T-helper 2 cell treated with Interferon-gamma antibody and Interleukin-4, amounts not matched to agents 5 μg/mL and 100 μg/mL, for 36 hours (primary cell): Measurements from ENCODE around the gene KLF17.
"Not testable (repeated sequence)": the region's sequence is repeated elsewhere in the genome, so short reads cannot be mapped to it uniquely, and the experiment has no call there.

Source experiments
- DNase-seq: peaks from one replicate; pipeline ENCODE4 v3.0.0; 2021; ENCODE audit warnings: low spot score
- H3K27ac Mint-ChIP-seq: one replicate; pipeline ENCODE4 v1.8.0; 2021; ENCODE audit warnings: mild to moderate bottlenecking, mixed read lengths
- H3K27me3 Mint-ChIP-seq: one replicate; pipeline ENCODE4 v1.8.0; 2021; ENCODE audit warnings: low read depth, mixed read lengths
- H3K36me3 Mint-ChIP-seq: one replicate; pipeline ENCODE4 v1.8.0; 2021; ENCODE audit warnings: low read depth, mixed read lengths
- H3K4me1 Mint-ChIP-seq: one replicate; pipeline ENCODE4 v1.8.0; 2021; ENCODE audit warnings: low read depth, mixed read lengths
- H3K4me3 Mint-ChIP-seq: one replicate; pipeline ENCODE4 v1.8.0; 2022; ENCODE audit warnings: mild to moderate bottlenecking, moderate library complexity, mixed read lengths
- H3K9me3 Mint-ChIP-seq: one replicate; pipeline ENCODE4 v1.8.0; 2021; ENCODE audit warnings: mixed read lengths

The KLF17 gene

GRCh38 chr1:44119525-44119924, 904 bp downstream of the KLF17 start:
- no peak overlapping the region for H3K4me3 Mint-ChIP-seq
- no peak for DNase-seq
- H3K27me3 Mint-ChIP-seq: peaks cover 17% of the 10 kb centered on the region
- no peaks in the 10 kb centered on the region for H3K36me3 Mint-ChIP-seq
- H3K9me3 Mint-ChIP-seq: no peaks in the 10 kb centered on the region
- no peak overlapping the region for H3K27ac Mint-ChIP-seq
- no peaks in the 10 kb centered on the region for H3K4me1 Mint-ChIP-seq

DNA sequence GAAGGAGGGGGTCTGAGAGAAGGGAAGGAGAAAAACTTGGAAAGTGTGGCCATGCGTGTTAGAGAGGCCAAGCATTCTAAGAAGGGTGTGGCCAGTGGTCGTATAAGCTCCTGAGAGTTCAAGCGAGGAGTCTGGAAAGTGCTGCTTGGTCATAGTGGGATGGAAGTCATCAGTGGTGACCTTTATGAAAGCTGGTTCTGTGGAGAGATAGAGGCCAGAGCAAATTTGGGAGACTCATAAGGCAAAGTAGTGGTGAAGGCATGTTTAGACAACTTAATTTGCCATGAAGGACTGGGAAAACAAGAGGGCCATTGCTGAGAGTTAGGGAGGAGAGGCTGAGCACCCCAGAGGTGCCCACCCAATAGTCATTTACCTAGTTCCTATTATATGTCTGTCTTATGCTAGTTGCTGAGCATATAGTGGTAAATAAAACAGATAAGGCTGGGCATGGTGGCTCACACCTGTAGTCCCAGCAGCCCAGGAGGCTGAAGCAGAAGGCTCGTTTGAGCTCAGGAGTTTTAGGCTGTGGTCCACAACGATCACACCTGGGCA, 1.9 kb downstream of the KLF17 start:
- H3K27ac Mint-ChIP-seq: no peak overlapping the region
- no peaks in the 10 kb centered on the region for H3K9me3 Mint-ChIP-seq
- peaks cover 17% of the 10 kb centered on the region for H3K27me3 Mint-ChIP-seq
- H3K36me3 Mint-ChIP-seq: no peaks in the 10 kb centered on the region
- DNase-seq: no peak
- no peak overlapping the region for H3K4me3 Mint-ChIP-seq
- no peaks in the 10 kb centered on the region for H3K4me1 Mint-ChIP-seq

GRCh38 chr1:44129616-44130500, 11.2 kb downstream of the KLF17 start:
- H3K36me3 Mint-ChIP-seq: no peaks in the 10 kb centered on the region
- no peaks in the 10 kb centered on the region for H3K9me3 Mint-ChIP-seq
- H3K27ac Mint-ChIP-seq: no peak overlapping the region
- H3K4me3 Mint-ChIP-seq: no peak overlapping the region
- DNase-seq: no peak
- H3K4me1 Mint-ChIP-seq: peaks cover 4% of the 10 kb centered on the region
- peaks cover 8% of the 10 kb centered on the region for H3K27me3 Mint-ChIP-seq

DNA sequence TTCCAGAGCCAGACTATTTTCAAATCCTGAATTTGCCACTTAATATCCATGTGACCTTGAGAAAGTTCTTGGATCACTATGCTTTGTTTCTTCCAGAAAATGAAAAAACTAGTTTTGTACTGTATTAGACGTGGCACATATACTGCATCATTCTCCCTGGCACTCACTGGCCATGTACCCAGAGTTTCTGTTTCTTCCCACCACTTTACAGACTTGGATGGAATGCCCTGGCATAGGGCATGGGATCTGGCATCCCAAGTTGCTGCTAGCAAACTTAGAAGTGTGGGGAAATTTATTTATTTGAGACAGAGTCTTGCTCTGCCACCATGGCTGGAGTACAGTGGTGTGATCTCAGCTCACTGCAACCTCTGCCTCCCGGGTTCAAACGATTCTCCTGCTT, 12.8 kb downstream of the KLF17 start:
- Mint-ChIP-seq H3K27ac (no peak overlapping the region), H3K27me3 (peaks cover 10% of the 10 kb centered on the region), H3K4me3 (no peak overlapping the region), H3K4me1 (peaks cover 4% of the 10 kb centered on the region), H3K36me3 (no peaks in the 10 kb centered on the region), H3K9me3 (no peaks in the 10 kb centered on the region)
- DNase-seq: no peak

GRCh38 chr1:44134071-44134920, 15.7 kb downstream of the KLF17 start:
- H3K4me3 Mint-ChIP-seq: no peak overlapping the region
- H3K27me3 Mint-ChIP-seq: peaks cover 4% of the 10 kb centered on the region
- no peaks in the 10 kb centered on the region for H3K4me1 Mint-ChIP-seq
- no peak overlapping the region for H3K27ac Mint-ChIP-seq
- H3K36me3 Mint-ChIP-seq: no peaks in the 10 kb centered on the region
- H3K9me3 Mint-ChIP-seq: no peaks in the 10 kb centered on the region
- DNase-seq: no peak

GRCh38 chr1:44135886-44136285, 17.3 kb downstream of the KLF17 start:
- no peaks in the 10 kb centered on the region for H3K36me3 Mint-ChIP-seq
- no peak overlapping the region for H3K4me3 Mint-ChIP-seq
- H3K4me1 Mint-ChIP-seq: no peaks in the 10 kb centered on the region
- H3K27me3 Mint-ChIP-seq: peaks cover 4% of the 10 kb centered on the region
- DNase-seq: no peak
- no peaks in the 10 kb centered on the region for H3K9me3 Mint-ChIP-seq
- H3K27ac Mint-ChIP-seq: no peak overlapping the region

DNA sequence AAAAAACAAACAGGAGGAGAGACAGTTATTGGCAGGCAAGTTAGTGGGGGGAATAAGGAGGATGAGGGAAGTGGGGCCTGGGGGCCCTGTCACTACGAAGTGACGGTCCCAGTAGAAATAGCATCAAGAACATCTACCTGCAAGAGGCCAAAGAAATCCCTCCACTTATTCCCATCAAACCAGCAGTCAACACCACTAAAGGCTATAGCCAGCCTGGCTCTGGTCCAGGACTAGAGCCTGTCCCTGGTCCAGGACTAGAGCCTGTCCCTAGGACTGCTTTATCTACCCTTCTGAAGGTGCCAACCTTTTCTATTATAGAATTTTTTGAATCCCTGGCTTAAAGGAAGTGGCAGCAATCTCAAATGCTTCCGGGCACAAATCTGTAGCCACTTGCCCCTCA, 19.6 kb downstream of the KLF17 start:
- no peak overlapping the region for H3K27ac Mint-ChIP-seq
- H3K9me3 Mint-ChIP-seq: no peaks in the 10 kb centered on the region
- H3K4me3 Mint-ChIP-seq: no peak overlapping the region
- DNase-seq: no peak
- H3K4me1 Mint-ChIP-seq: no peaks in the 10 kb centered on the region
- peaks cover 4% of the 10 kb centered on the region for H3K27me3 Mint-ChIP-seq
- no peaks in the 10 kb centered on the region for H3K36me3 Mint-ChIP-seq

GRCh38 chr1:44139565-44139964, 20.9 kb downstream of the KLF17 start:
- not testable (repeated sequence) for H3K27ac Mint-ChIP-seq, H3K9me3 Mint-ChIP-seq, H3K36me3 Mint-ChIP-seq, H3K4me3 Mint-ChIP-seq, H3K4me1 Mint-ChIP-seq, DNase-seq, H3K27me3 Mint-ChIP-seq

GRCh38 chr1:44141531-44141930, 22.9 kb downstream of the KLF17 start, which contains the start of gene KLF18:
Gene KLF18, minus strand, starts transcription at chr1:44141631. Its CDS starts 0 bp downstream, at chr1:44141631.
- DNase-seq: no peak
- no peaks in the 10 kb centered on the region for H3K36me3 Mint-ChIP-seq
- H3K9me3 Mint-ChIP-seq: peaks cover 16% of the 10 kb centered on the region
- H3K27ac Mint-ChIP-seq: no peak within 1 kb of the TSS
- H3K4me1 Mint-ChIP-seq: no peaks in the 10 kb centered on the region
- H3K27me3 Mint-ChIP-seq: peaks cover 2% of the 10 kb centered on the region
- H3K4me3 Mint-ChIP-seq: no peak within 1 kb of the TSS

DNA sequence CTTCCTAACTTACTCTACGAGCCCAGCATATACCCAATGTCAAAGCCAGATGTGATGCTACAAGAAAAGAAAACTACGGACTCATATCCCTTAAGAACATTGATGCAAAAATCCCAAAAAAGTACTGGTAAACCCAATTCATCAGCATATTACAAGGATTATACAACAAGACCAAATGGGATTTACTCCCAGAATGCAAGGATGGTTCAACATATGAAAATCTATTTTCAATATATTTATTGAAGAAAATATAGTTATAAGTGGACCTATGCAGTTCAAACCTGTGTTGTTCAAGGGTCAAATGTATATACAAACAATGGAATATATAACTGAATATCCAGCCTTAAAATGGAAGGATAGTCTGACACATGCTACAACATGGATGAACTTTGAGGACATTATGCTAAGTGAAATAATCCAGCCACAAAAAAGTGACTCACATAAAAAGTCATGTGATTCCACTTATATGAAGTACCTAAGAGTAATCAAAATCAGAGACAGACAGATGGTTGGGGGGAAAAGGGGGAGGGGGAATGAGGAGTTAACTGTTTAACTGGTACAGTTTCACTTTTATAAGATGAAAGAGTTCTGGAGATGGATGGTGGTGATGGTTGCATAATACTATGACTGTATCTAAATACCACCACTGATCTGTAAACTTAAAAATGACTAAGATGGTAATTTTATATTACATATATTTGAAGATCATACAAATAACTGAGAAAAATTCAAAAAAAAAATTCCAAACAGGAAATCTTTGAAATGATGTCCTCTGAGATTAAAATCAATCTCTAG, 26.5 kb downstream of the KLF17 start:
- peaks cover 16% of the 10 kb centered on the region for H3K9me3 Mint-ChIP-seq
- no peak overlapping the region for H3K27ac Mint-ChIP-seq
- H3K4me1 Mint-ChIP-seq: no peaks in the 10 kb centered on the region
- no peak overlapping the region for H3K4me3 Mint-ChIP-seq
- H3K27me3 Mint-ChIP-seq: peaks cover 3% of the 10 kb centered on the region
- no peak for DNase-seq
- H3K36me3 Mint-ChIP-seq: no peaks in the 10 kb centered on the region

GRCh38 chr1:44146536-44147361, 28.1 kb downstream of the KLF17 start:
- Mint-ChIP-seq H3K4me1 (no peaks in the 10 kb centered on the region), H3K27me3 (peaks cover 8% of the 10 kb centered on the region), H3K4me3 (no peak overlapping the region), H3K9me3 (peaks cover 16% of the 10 kb centered on the region), H3K27ac (no peak overlapping the region), H3K36me3 (no peaks in the 10 kb centered on the region)
- DNase-seq: no peak

GRCh38 chr1:44147582-44147981, 29.0 kb downstream of the KLF17 start:
- peaks cover 16% of the 10 kb centered on the region for H3K9me3 Mint-ChIP-seq
- H3K27me3 Mint-ChIP-seq: peaks cover 10% of the 10 kb centered on the region
- no peak overlapping the region for H3K4me3 Mint-ChIP-seq
- H3K4me1 Mint-ChIP-seq: no peaks in the 10 kb centered on the region
- DNase-seq: no peak
- H3K27ac Mint-ChIP-seq: no peak overlapping the region
- no peaks in the 10 kb centered on the region for H3K36me3 Mint-ChIP-seq

- Mint-ChIP-seq H3K4me3 (no peak overlapping the region), H3K27ac (no peak overlapping the region), H3K9me3 (no peaks in the 10 kb centered on the region), H3K36me3 (no peaks in the 10 kb centered on the region), H3K4me1 (no peaks in the 10 kb centered on the region), H3K27me3 (peaks cover 11% of the 10 kb centered on the region)
- DNase-seq: no peak
Measured at GRCh38 chr1:44151332-44151731, 32.7 kb downstream of the KLF17 start.
